Measurements from ENCODE around the gene PALLD. TPM values are rescaled to one million over a fixed set of nuclear protein-coding genes. Genes with fewer than 3 reads are reported as not detected.

PALLD gene
- total RNA-seq, 2 donors from 2014 or later, result 2.8 to 30.1 TPM

DNA sequence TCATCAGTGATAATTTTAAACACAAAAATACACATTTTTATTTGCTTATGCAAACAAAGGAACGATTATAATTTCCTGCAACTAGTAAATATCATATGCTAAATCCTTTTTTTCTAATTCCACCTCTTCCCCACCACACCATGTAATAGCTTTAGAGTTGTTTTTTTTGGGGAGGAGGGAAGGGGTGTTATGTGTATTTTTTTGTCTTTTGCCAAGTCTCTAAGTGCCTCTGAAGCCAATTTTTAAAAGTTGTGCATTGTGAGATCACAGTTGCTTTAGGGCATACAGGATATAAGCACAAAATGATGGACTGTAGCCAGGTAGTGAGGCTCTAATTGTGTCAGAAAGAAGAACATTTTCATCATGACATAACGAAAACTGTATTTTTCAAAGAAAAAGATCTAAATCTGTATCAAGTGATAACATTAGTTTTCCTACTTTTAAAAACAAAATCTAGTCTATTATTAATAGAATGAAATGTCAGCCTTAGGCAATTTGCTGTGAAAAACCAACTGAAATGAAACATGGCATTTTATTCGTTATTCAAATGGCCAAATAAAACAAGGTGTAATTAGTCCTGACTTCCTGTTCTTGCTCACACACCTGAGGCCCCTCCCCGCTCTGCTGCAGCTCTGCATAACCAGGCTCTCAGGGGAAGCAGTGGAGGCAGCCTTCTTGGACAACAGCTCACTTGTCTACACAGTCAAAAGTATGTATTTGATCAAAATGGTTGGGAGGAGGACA is 157.4 kb downstream of the PALLD start:
- Mint-ChIP-seq H3K9me3 (no peaks in the 10 kb centered on the region), H3K27ac (no peak overlapping the region), H3K36me3 (no peaks in the 10 kb centered on the region)
- no peak for DNase-seq (ENCODE audit: low spot score in 2 of 2)
- no peak for ATAC-seq

DNA sequence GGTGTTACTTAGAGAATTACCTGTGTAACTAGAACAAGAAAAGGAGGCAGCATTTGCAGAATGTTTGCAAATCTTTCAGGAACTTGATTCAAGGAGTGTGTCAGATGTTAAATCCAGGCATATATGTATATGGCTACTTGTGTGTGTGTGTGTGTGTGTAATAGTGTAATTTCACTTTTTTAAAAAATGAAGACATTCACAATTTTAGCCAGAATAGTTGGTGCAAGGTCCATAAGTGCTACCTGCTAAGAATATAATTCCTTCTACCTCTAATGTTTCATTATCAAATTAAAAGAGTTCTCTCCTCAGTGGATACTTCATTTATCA is 158.0 kb downstream of the PALLD start:
- no peak for DNase-seq (ENCODE audit: low spot score in 2 of 2)
- Mint-ChIP-seq H3K36me3 (no peaks in the 10 kb centered on the region), H3K9me3 (no peaks in the 10 kb centered on the region), H3K27ac (no peak overlapping the region)
- ATAC-seq, result no peak

DNA sequence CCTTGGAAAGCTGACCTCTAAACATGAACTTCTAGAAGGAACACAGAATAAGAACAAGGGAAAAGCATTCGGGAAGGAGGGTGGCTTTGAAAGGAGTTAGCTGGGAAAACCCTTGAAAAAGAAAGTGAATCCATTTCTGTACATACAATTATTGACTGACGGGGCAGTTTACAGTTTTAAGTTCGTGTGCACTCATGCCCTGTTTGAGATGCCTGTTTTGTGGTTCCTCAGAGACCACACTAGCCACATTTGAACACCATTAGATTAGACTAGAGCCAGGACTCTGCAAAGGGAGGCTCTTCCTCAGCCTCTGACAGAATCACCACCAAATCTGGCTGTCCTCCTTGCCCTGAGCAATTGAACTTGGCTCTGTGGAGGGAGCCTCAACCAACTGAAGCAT is 158.3 kb downstream of the PALLD start:
- no peak for DNase-seq (ENCODE audit: low spot score in 2 of 2)
- Mint-ChIP-seq H3K9me3 (no peaks in the 10 kb centered on the region), H3K36me3 (no peaks in the 10 kb centered on the region), H3K27ac (no peak overlapping the region)
- no peak for ATAC-seq

DNA sequence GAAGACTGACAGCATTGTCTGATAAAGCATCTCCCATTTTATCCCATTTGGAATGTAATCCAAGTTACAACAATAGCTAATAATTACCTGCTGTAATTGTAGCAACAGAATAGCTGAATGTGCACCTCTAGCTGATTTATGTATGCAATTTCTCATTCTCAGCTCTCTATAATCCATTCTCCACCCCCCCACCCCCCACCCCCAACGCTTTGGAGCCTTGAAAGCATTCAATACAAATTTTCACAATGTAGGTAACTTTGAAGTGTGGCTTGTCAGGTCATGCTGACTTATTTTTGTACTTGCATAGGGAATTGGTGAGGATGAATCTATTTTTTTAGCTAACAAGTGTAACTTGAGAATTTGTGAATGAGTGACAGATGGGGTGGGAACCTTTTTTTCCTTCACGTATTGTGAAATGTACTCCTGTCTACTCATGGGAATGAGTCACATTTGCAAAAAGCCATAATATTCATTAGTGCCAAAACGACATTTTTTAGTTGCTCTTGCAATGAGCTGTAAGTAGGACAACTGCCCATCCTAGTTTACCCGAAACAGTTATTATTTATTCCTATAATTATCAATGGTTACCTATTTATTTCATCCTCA is 159.3 kb downstream of the PALLD start:
- no peak for DNase-seq (ENCODE audit: low spot score in 2 of 2)
- H3K27ac Mint-ChIP-seq, result no peak overlapping the region
- H3K9me3 Mint-ChIP-seq, result no peaks in the 10 kb centered on the region
- no peak for ATAC-seq
- no peaks in the 10 kb centered on the region for H3K36me3 Mint-ChIP-seq

DNA sequence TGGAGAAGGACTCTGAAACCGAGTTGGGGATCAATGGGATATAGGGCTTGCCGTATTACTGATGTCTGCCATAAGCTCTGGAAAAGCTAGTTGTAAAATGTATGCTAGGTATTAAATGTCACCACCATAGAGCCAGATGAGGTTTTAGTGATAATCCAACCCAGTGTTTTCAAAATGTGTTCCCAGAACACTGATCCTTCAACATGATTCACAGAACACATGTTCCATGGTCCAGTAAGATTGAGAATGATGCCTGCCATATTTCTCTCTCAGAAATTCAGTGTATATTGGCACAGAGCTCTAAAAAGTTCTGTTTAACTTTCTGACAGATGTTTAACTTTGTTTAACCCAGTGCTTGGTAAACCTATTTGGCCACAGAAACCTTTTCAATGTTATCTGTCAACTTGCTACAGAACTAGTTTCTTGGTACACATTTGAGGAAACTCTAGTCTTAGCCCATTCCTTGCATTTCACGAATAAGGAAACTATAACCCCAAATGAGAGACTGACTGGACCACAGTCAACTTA is 160.2 kb downstream of the PALLD start:
- ATAC-seq, result no peak
- Mint-ChIP-seq H3K9me3 (no peaks in the 10 kb centered on the region), H3K27ac (no peak overlapping the region), H3K36me3 (no peaks in the 10 kb centered on the region)
- DNase-seq (ENCODE audit: low spot score in 2 of 2), result no peak

DNA sequence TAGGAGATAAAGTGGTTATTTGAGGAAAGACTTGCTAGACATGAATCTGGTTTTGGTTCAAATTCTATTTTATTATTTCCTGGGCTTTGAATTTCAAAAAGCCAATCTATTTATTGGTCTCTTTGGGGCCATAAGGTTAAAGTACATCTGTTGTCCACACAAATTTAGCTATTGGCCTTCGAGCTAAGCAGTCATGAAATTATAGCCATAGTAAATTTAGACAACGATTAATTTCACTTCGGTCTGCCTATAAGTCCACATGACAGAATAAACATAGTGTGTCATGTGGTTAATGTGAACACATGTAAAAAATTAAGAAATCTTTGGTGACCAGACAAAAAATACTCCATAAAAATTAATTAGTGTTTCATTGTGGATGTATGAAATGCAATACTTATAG is 161.9 kb downstream of the PALLD start:
- no peak overlapping the region for H3K27ac Mint-ChIP-seq
- DNase-seq (ENCODE audit: low spot score in 2 of 2), result no peak
- no peak for ATAC-seq
- no peaks in the 10 kb centered on the region for H3K36me3 Mint-ChIP-seq
- H3K9me3 Mint-ChIP-seq, result no peaks in the 10 kb centered on the region

DNA sequence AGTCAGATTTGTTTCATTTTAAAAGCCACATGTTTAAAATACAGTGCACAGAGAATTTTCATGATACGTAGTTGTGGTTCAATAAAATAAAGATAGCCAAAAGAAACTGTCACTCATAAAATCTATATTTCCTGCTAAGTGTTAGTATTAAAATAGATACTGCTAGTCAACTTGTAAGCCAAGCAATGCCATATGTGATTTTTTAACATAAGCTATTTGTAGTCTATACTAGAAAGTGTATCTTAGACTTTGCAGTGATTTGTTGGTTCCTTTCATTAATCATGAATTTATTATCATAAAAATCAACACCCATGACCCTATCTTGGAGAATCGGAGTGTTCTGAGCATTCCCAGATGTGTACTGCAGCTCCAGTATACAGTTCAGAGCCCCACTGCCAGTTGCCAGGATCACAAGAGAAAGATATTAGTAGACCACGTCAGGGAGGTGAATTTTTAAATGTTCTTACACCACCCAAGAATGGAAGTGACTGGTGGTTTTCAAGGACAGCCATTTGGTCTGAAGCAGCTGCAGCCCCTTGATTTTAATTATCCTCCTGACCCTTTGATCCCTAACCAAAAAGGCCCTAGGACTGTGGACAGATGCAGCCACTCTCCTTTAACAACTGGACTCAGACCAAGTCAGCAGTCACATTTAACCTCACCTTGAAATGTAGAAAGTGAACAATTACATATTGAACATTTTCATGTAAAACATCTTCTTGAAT is 163.1 kb downstream of the PALLD start:
- ATAC-seq (no peak), DNase-seq (ENCODE audit: low spot score in 2 of 2) (no peak)
- Mint-ChIP-seq H3K36me3 (no peaks in the 10 kb centered on the region), H3K9me3 (no peaks in the 10 kb centered on the region), H3K27ac (no peak overlapping the region)

DNA sequence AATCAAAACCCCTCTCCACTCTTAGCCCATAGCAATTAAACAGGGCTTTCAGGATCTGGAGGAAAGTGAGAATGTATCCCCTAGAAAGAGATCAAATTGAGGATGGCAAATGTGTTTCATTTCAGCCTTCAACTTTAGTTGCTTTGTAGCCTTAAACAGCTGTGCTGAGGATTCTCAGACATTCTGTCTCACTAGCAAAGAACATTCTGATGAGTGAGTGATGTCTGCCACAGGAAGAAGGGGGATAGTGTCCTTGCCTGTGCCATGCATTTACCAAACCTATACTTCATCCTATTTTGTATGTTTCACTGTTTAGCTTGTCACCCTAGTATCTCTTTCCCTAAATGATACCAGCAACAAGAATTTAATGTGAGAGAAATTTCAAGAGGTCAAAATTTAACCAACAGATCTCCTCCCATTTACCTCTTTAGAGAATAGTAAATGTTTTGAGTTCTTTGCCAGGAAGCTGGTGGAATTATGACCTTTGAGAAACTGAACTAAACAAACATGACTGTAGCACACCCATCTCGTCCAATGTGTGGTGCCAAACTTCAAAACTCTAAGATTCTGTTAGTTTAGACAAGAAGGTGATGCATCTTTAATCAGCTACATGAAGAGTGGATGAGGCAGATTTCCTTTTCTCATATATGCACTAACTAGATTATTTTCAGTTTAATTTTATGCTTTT is 165.6 kb downstream of the PALLD start:
- no peaks in the 10 kb centered on the region for H3K9me3 Mint-ChIP-seq
- no peak for ATAC-seq
- H3K27ac Mint-ChIP-seq, result no peak overlapping the region
- H3K36me3 Mint-ChIP-seq, result no peaks in the 10 kb centered on the region
- no peak for DNase-seq (ENCODE audit: low spot score in 2 of 2)

DNA sequence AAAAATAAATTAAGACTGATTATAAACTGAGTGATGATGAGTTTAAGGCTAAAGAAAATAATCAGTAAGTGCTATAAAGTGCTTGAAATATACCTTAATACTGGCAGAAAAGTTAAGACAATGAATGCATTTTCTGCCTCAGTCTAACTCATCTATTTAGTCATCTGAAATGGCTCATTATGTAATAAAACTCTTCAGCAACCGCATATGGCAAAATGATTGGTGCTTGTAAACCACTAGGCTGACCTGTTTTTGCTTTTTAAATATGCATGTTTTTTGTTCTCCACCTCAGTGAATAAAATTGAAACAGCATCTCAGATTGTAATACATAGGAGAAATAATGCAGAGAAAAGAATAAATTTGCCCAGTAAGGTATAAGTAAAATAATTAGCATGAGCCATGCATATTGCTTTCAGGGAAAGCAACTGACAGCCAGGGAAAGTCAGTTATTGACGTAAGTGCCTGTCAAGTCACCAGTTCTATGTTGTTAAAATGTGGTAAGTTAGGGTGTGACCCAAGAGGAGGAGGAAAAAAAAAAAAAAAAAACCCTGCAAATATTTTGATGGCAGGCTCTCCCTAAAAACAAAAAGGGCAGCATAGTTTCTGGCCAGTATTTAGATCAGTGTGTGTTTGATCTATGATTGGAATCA is 167.5 kb downstream of the PALLD start:
- Mint-ChIP-seq H3K9me3 (no peaks in the 10 kb centered on the region), H3K27ac (no peak overlapping the region), H3K36me3 (no peaks in the 10 kb centered on the region)
- no peak for DNase-seq (ENCODE audit: low spot score in 2 of 2)
- no peak for ATAC-seq

DNA sequence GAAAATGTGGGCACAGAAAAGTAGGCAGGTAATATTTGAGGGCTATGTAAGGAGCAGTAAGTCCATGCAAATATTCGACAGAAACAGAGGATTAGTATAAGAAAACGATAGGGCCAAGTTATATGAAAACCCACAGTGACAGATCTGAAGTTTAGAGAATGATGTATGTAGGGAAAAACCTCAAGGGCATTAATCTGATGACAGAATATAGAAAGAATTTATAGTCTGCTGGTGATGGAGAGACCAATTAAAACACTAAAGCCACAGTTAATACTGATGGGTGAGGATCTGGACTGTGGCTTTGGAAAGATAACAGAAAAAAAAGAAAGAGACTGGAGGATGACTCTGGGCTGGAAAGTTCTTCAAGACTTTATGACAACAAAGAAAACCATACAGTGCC is 169.7 kb downstream of the PALLD start:
- H3K27ac Mint-ChIP-seq, result no peak overlapping the region
- H3K36me3 Mint-ChIP-seq, result no peaks in the 10 kb centered on the region
- no peaks in the 10 kb centered on the region for H3K9me3 Mint-ChIP-seq
- DNase-seq (ENCODE audit: low spot score in 2 of 2), result no peak
- no peak for ATAC-seq

DNA sequence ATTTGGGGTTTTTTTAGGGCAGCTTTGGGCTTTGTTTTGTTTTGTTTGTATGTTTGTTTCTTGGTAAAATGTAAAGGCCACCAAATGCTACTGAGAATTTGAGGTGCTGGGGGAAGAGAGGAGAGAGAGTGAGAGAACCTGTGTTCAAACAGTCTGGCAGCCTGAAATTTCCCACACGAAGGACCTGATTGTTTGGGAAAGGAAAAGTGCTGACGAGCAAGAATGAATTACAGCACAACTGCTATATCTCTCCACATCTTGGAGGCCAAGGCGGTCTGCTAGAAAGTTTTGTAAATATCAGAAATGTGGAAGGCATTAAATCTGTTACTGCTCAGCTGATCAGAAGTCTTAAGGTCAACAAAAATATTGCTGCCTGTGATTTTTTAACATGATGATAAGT is 170.5 kb downstream of the PALLD start:
- no peak for ATAC-seq
- Mint-ChIP-seq H3K27ac (no peak overlapping the region), H3K36me3 (no peaks in the 10 kb centered on the region), H3K9me3 (no peaks in the 10 kb centered on the region)
- DNase-seq (ENCODE audit: low spot score in 2 of 2), result no peak

DNA sequence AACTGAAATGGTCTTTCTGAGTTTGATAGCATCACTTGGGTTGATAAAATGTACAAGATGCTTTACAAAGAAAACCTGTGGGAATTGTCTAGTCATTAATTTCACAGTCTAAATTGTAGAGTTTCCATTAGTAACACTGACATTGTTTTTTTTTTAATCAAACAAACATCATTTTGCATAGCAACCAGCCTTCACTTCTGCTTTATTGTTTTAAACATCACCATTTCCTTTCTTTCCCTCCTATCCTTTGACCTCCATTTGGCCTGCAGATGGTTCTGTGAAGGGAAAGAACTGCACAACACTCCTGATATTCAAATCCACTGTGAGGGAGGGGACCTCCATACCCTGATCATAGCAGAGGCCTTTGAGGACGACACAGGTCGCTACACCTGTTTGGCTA is 171.1 kb downstream of the PALLD start:
- DNase-seq (ENCODE audit: low spot score in 2 of 2) (no peak), ATAC-seq (no peak)
- H3K27ac Mint-ChIP-seq, result no peak overlapping the region
- H3K36me3 Mint-ChIP-seq, result no peaks in the 10 kb centered on the region
- no peaks in the 10 kb centered on the region for H3K9me3 Mint-ChIP-seq

DNA sequence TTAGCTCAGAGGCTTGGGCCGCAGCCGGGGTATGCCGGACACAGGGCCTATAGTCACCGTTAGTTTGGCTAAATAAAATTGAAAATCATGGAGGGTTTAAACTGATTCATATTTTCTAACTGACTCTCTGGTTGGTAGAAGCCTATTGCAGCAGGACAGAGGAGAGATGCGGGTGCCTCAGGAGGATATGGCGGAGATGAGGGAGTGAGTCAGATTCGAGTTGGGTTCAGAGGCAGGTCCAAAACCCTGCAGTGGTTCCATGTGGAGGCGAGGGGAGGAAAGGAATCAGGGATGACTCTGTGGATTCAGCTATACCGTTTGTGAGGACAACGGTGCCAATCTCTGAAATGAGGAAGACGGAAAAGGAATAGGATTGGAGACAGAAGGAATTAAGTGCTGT is 176.6 kb downstream of the PALLD start:
- Mint-ChIP-seq H3K27ac (no peak overlapping the region), H3K9me3 (no peaks in the 10 kb centered on the region), H3K36me3 (no peaks in the 10 kb centered on the region)
- ATAC-seq, result no peak
- no peak for DNase-seq (ENCODE audit: low spot score in 2 of 2)

DNA sequence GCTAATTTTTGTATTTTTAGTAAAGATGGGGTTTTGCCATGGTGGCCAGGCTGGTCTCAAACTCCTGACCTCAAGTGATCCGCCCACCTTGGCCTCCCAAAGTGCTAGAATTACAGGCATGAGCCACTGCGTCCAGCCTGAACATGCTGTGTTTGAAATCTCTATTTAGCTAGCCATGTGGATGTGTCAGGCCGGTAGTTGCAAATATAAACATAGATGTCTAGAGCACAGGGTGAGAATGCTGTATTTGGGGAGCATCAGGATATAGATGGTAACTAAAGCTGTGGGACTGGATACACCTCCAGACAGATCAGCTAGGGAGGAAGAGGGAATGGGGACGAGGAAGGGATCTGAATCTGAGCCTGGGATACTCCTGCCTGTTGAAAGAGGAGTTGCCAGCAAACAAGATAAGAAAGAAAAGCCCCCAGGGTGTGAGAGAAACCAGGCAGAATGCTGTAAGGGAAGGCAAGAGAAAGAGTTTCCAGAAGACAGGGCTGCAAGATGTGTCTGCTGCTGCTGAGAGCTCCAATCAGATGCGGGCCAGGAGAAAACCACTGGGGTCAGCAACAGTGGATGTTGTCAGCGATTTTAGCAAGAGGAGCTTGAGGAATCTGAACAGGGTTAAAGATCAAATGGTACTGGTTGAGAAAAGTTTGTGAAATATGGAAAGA is 177.4 kb downstream of the PALLD start:
- DNase-seq (ENCODE audit: low spot score in 2 of 2) (no peak), ATAC-seq (no peak)
- Mint-ChIP-seq H3K36me3 (no peaks in the 10 kb centered on the region), H3K27ac (no peak overlapping the region), H3K9me3 (no peaks in the 10 kb centered on the region)

DNA sequence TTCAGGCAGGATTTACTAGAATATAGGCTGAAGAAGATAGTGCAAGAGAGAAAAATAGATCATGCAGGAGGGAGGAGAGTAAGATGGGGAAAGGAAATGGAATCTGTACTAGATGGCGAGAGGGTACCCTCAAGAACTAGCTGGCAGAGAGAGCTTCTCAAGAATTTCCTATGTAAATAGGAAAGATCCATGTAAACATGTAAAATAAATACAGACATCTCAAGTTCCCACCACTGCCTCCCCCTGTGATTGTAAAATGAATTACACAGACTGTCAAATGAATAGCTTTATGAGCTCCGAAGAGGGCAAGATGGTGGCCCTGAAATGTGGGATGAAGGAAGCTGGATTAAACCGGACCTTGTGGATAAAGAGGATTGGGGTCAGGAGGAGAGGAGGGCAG is 178.0 kb downstream of the PALLD start:
- no peak for ATAC-seq
- Mint-ChIP-seq H3K27ac (no peak overlapping the region), H3K9me3 (no peaks in the 10 kb centered on the region), H3K36me3 (no peaks in the 10 kb centered on the region)
- DNase-seq (ENCODE audit: low spot score in 2 of 2), result no peak

DNA sequence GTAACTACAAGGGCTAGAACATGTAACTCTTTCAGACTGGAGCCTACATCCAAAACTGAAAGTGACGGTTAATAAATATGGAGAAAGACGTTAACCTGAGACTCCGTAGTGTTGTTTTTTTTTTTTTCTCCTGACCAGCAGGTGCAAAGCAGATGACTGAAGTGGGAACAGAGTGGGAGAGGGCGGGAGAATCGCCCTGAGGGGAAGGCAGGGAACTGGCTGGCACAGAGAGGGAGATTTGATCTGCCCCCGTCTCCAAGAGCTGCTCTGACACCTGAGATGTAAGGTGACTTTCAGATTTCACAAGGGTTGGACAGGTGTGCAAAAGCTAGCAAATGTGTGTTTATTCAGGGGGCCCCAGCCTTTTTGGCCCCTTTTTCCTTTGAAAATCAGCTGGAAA is 180.2 kb downstream of the PALLD start:
- Mint-ChIP-seq H3K36me3 (no peaks in the 10 kb centered on the region), H3K27ac (no peak overlapping the region), H3K9me3 (no peaks in the 10 kb centered on the region)
- ATAC-seq (no peak), DNase-seq (ENCODE audit: low spot score in 2 of 2) (no peak)
